RWPE2 (cell line): Measurements from ENCODE around the gene N4BP2L2.

Source experiments
- ATAC-seq: fragments of 200-7000 bp; cut with Tn5 transposase; 3 replicates; pipeline ENCODE4 v1.9.1; 2021; ENCODE audit warnings: low read depth
- DNase-seq: peaks from one replicate; pipeline ENCODE4 v3.0.0-alpha.2; 2020; ENCODE audit warnings: low spot score
- H3K27ac ChIP-seq: fragments of 450-650 bp; 2 replicates; pipeline ENCODE4 v1.5.1; 2017; ENCODE audit warnings: mild to moderate bottlenecking; ENCODE audit not compliant: poor library complexity, severe bottlenecking
- H3K27me3 ChIP-seq: fragments of 250-450 bp; sonication (Bioruptor Pico); 2 replicates; pipeline ENCODE4 v1.5.1; 2021; ENCODE audit warnings: mild to moderate bottlenecking, moderate library complexity; ENCODE audit not compliant: insufficient read depth, poor library complexity, severe bottlenecking
- H3K36me3 ChIP-seq: fragments of 250-450 bp; sonication (Bioruptor Pico); 2 replicates; pipeline ENCODE4 v1.5.1; 2020; ENCODE audit warnings: low read depth, mild to moderate bottlenecking, moderate library complexity
- H3K4me1 ChIP-seq: fragments of 250-450 bp; sonication (Bioruptor Pico); 2 replicates; pipeline ENCODE4 v1.5.1; 2021; ENCODE audit warnings: mild to moderate bottlenecking, moderate library complexity; ENCODE audit not compliant: insufficient read depth, poor library complexity, severe bottlenecking
- H3K4me3 ChIP-seq: fragments of 250-450 bp; sonication (Bioruptor Pico); 2 replicates; pipeline ENCODE4 v1.5.1; 2021; ENCODE audit warnings: mild to moderate bottlenecking, moderate library complexity; ENCODE audit not compliant: severe bottlenecking
- H3K9me3 ChIP-seq: fragments of 250-450 bp; sonication (Bioruptor Pico); 2 replicates; pipeline ENCODE4 v1.5.1; 2021; ENCODE audit warnings: mild to moderate bottlenecking, moderate library complexity; ENCODE audit not compliant: severe bottlenecking
- TF ChIP-seq, protein P1 (sequence below): fragments of 450-650 bp; IDR thresholded peaks from one replicate; pipeline ENCODE4 v1.5.1; 2017; ENCODE audit warnings: mild to moderate bottlenecking, moderate library complexity; ENCODE audit not compliant: poor library complexity, severe bottlenecking

N4BP2L2 gene

DNA sequence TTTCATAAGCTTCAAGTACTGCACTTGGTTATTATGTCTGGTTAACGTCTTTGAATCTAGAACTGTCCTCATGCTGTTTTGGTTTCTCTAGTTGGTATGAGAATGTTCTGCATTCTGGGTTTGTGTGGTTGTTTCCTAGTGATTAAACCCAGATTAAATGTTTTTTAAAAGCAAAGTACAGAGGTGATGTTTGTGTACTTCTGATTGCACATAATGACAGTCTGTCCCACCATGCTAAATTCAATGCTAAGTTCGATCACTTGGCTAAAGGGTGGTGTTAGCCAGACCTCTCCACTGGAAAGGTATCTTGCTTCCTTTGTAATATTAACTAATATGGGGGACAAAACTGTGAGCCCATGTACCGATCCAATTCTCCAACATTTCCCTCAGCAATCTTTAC, 125.3 kb downstream of the N4BP2L2 start:
- no peak for ATAC-seq
- Histone ChIP-seq H3K36me3 (no peaks in the 10 kb centered on the region), H3K4me1 (no peaks in the 10 kb centered on the region), H3K27ac (no peak overlapping the region), H3K9me3 (no peaks in the 10 kb centered on the region), H3K4me3 (no peak overlapping the region), H3K27me3 (no peaks in the 10 kb centered on the region)
- TF ChIP-seq, protein P1, sequence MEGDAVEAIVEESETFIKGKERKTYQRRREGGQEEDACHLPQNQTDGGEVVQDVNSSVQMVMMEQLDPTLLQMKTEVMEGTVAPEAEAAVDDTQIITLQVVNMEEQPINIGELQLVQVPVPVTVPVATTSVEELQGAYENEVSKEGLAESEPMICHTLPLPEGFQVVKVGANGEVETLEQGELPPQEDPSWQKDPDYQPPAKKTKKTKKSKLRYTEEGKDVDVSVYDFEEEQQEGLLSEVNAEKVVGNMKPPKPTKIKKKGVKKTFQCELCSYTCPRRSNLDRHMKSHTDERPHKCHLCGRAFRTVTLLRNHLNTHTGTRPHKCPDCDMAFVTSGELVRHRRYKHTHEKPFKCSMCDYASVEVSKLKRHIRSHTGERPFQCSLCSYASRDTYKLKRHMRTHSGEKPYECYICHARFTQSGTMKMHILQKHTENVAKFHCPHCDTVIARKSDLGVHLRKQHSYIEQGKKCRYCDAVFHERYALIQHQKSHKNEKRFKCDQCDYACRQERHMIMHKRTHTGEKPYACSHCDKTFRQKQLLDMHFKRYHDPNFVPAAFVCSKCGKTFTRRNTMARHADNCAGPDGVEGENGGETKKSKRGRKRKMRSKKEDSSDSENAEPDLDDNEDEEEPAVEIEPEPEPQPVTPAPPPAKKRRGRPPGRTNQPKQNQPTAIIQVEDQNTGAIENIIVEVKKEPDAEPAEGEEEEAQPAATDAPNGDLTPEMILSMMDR, result no peak
- no peak for DNase-seq

DNA sequence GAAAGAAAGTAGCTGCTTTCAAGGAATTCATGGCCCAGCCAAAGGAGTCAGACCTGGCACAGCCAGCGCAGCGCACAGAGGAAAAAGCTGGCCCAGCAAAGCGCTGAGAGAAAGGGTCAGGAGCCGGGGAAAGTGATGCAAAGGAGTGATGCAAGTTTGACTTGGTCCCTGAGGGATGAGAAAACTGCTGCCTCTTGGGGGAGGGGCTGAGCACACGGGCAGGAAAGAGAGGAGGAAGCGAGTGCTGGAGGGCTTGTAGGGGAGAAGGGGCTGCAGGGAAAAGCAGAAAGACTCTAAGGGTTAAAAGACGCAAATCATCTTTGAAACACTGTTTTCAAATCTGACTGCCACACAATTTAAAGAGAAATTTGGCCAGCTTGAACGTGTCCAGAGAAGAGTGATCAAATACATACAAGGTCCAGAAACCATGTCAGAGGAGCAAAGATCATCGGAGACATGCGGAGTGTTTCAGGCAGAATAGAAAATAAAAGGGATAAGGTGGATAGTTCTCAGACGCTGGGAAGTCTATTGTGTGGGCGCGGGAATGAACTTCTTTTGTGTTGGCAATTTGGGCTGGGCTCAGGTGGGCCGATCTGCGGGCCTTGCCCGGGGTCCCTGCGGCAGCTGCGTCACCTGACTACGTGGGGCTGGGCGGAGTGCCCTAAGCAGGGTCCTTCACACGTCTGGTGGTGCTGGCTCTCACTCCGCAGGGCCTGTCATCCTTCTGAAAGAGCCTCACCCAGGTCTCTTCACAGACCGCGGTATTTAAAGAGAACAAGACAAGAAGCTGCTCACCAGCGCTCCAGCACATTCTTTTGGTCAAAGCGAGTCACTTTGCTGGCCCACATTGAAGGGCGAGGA, 128.8 kb downstream of the N4BP2L2 start:
- TF ChIP-seq, protein P1, result no peak
- ATAC-seq (no peak), DNase-seq (no peak)
- Histone ChIP-seq H3K4me3 (no peak overlapping the region), H3K27me3 (no peaks in the 10 kb centered on the region), H3K9me3 (no peaks in the 10 kb centered on the region), H3K27ac (no peak overlapping the region), H3K4me1 (no peaks in the 10 kb centered on the region), H3K36me3 (no peaks in the 10 kb centered on the region)

DNA sequence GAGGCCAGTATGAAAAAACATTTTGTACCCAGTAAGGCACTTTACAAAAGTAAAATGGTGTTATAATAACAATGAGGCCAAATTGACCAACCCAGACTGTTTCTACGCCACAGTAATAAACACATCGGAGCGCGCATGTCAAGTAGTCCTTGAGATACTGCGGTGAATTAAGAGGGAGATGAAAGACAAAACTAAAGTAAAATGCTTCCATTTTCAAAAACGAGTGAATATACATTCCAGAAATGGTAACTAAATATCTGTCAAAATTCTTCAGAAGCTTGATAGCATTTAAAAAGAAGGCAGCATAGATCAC, 129.6 kb downstream of the N4BP2L2 start:
- Histone ChIP-seq H3K4me1 (no peaks in the 10 kb centered on the region), H3K9me3 (no peaks in the 10 kb centered on the region), H3K27me3 (no peaks in the 10 kb centered on the region), H3K36me3 (no peaks in the 10 kb centered on the region), H3K4me3 (no peak overlapping the region), H3K27ac (no peak overlapping the region)
- TF ChIP-seq, protein P1, result no peak
- no peak for ATAC-seq
- no peak for DNase-seq

DNA sequence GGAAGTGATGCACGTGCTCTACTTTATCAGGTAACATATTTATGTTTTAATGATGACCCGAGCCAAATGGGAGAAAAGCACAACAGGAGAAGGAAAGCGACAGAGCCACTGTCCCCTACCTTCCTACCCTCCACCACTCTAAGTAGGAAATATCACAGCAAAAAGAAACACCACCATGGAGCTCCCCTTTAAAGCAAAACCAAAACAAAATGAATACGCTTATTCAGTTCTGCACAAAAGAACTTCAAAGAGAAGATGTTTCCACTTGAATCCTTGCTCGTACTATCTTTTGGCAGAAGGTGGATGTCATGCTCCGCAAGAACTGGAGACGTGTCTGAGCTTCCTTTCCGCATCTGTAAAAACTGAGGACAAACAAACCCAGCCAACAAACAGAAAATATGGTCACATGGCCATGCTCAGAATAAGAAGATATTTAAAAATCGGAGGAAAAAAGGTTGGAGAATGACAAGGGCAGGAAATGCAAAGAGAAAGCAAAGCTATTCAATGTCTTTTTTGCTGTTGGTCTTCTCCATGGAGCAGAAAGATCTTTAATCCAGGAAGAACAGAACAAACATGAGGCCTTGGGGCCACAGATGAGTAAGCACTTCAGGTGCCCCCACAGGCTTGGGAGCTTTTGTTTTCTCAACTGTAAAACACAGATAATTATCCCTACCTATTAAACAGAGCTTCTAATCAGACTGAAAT, 130.1 kb downstream of the N4BP2L2 start:
- no peak overlapping the region for H3K4me3 ChIP-seq
- no peaks in the 10 kb centered on the region for H3K36me3 ChIP-seq
- H3K27me3 ChIP-seq, result no peaks in the 10 kb centered on the region
- TF ChIP-seq, protein P1, result no peak
- H3K4me1 ChIP-seq, result no peaks in the 10 kb centered on the region
- DNase-seq (no peak), ATAC-seq (no peak)
- no peak overlapping the region for H3K27ac ChIP-seq
- no peaks in the 10 kb centered on the region for H3K9me3 ChIP-seq

GRCh38 chr13:32407854-32408253, 130.7 kb downstream of the N4BP2L2 start:
- no peak overlapping the region for H3K4me3 ChIP-seq
- H3K9me3 ChIP-seq, result no peaks in the 10 kb centered on the region
- DNase-seq, result no peak
- TF ChIP-seq, protein P1, result no peak
- ATAC-seq, result no peak
- H3K4me1 ChIP-seq, result no peaks in the 10 kb centered on the region
- no peaks in the 10 kb centered on the region for H3K27me3 ChIP-seq
- no peaks in the 10 kb centered on the region for H3K36me3 ChIP-seq
- H3K27ac ChIP-seq, result no peak overlapping the region
